NB4 (cell line): ENCODE measurements around the gene DMWD.

Experiments used
- DNase-seq: peaks from one replicate; pipeline ENCODE4 v3.0.0; 2010; ENCODE audit warnings: low read depth
- H3K4me3 ChIP-seq: one replicate; pipeline ENCODE4 v1.5.1; 2011; ENCODE audit warnings: mild to moderate bottlenecking, low read depth, low read length, moderate library complexity
- CTCF ChIP-seq: IDR thresholded peaks from one replicate; pipeline ENCODE4 v1.5.1; 2012; ENCODE audit warnings: low read depth, low read length
- MAX ChIP-seq: IDR thresholded peaks from 2 replicates; pipeline ENCODE4 v1.6.1; 2011; ENCODE audit warnings: low read depth, low read length
- MYC ChIP-seq: IDR thresholded peaks from 2 replicates; pipeline ENCODE4 v1.6.1; 2011; ENCODE audit warnings: low read depth, low read length
- POLR2A ChIP-seq: IDR thresholded peaks from 2 replicates; pipeline ENCODE4 v1.6.1; 2011; ENCODE audit warnings: mild to moderate bottlenecking; ENCODE audit not compliant: insufficient read length; ENCODE audit errors: extremely low read depth

DMWD gene

GRCh38 chr19:45812297-45812696, 19.7 kb upstream of the DMWD start:
- DNase-seq: peak; percentile 25
- no peak for TF ChIP-seq MYC
- TF ChIP-seq POLR2A: no peak
- TF ChIP-seq MAX: no peak
- no peak for TF ChIP-seq CTCF
- no peak overlapping the region for H3K4me3 ChIP-seq

- TF ChIP-seq MYC: peak; percentile 41; the same call in 1 of the 2 replicates
- TF ChIP-seq MAX: no peak
- DNase-seq: peak; percentile 93
- no peak overlapping the region for H3K4me3 ChIP-seq
Observed at GRCh38 chr19:45809643-45810159, 17.1 kb upstream of the DMWD start.

- no peak for DNase-seq
- TF ChIP-seq POLR2A (no peak), CTCF (no peak), MYC (no peak)
- H3K4me3 ChIP-seq: no peak overlapping the region
Observed at GRCh38 chr19:45805719-45806118, 13.1 kb upstream of the DMWD start.

- TF ChIP-seq CTCF: no peak
- no peak for TF ChIP-seq MAX
- TF ChIP-seq MYC: no peak
- TF ChIP-seq POLR2A: no peak
- DNase-seq: no peak
- no peak overlapping the region for H3K4me3 ChIP-seq
Observed at GRCh38 chr19:45804959-45805230, 12.2 kb upstream of the DMWD start.

GRCh38 chr19:45804140-45804958, 11.7 kb upstream of the DMWD start:
- DNase-seq: no peak
- TF ChIP-seq CTCF: no peak
- no peak for TF ChIP-seq MYC
- no peak for TF ChIP-seq POLR2A
- TF ChIP-seq MAX: no peak
- no peak overlapping the region for H3K4me3 ChIP-seq

- TF ChIP-seq CTCF: no peak
- TF ChIP-seq POLR2A: no peak
- TF ChIP-seq MAX: no peak
- TF ChIP-seq MYC: no peak
- DNase-seq: no peak
- no peak overlapping the region for H3K4me3 ChIP-seq
Observed at GRCh38 chr19:45801603-45802175, 9.0 kb upstream of the DMWD start.
